H1 (cell line): ENCODE results near the gene LYPD3. TPM values are rescaled to one million over a fixed set of nuclear protein-coding genes. Genes with fewer than 3 reads are reported as not detected.

Experiments used
- polyA plus RNA-seq, 7 experiments: library from polyadenylated mRNA; depleted of rRNA in 3 of 7; stranded (reverse) in 5 of 7; unstranded in 2 of 7; fragments of >200 nt in 5 of 7; fragments of 200-250 nt in 2 of 7; gene quantifications; 1 replicate in 5 of 7; 2 replicates in 1 of 7; 4 replicates in 1 of 7; pipeline versions ENCODE4 v1.2.1 to v1.2.3, GENCODE V29; 2011 to 2013; ENCODE audit warnings: missing spikeins in 2 of 7, mixed read lengths in 2 of 7
- total RNA-seq: library from RNA; stranded (reverse); fragmentation: NEBNext Ultra II Directional; extraction: Animal tissue kit (Norgen Biotek cat#: 25700); gene quantifications from 2 replicates; pipeline ENCODE4 v1.2.1, GENCODE V29; 2021
- TF ChIP-seq, protein P1 (sequence below): IDR thresholded peaks from 2 replicates; pipeline ENCODE4 v1.6.1; 2011; ENCODE audit warnings: low read depth, mild to moderate bottlenecking, low read length; ENCODE audit not compliant: insufficient read depth

Gene LYPD3
- total and polyA plus RNA-seq, 2 of the 8 experiments (the other 6 are each of a cell fraction or from before 2014, with no cell fraction given): 4.1 to 16.4 TPM

DNA sequence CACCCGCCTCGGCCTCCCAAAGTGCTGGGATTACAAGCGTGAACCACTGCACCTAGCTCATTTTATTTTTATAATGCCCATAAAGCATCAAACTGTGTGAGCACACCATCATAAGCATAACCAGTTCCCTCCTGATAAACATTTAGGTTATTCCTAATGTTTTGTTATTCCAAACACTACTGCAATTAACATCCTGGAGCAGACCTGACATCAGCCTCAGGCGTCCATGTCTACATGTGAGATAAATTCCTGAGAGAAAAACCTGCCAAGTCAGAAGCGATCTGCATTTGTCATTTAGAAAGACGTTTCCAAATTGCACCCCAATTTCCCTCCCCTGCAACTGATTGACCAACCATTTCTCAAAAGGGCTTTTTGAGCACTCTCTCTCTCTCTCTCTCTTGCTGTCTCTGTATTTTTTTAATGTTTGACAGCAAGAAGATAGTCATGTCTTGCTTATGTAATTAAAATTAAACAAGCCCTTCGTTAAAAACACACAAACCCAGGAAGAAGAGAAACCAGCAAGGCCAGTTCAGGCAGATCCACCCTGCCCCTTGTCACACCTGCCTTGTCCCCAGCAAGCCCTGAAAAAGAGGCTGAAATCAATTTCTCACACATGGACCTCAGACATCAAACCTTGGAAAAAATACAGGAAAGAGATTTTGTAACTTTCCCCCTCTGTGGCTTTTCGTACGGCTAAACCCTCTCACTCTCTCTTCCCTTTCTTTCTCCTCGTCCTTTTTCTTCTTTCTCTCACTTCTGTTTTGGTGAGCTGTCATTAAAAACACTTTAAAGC is 9.9 kb downstream of the LYPD3 start (continued):
- TF ChIP-seq, protein P1, sequence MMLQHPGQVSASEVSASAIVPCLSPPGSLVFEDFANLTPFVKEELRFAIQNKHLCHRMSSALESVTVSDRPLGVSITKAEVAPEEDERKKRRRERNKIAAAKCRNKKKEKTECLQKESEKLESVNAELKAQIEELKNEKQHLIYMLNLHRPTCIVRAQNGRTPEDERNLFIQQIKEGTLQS: no peak
